GM21825 (cell line): Measurements from ENCODE around the gene SIX5.
"Not testable (repeated sequence)": the region's sequence is repeated elsewhere in the genome, so short reads cannot be mapped to it uniquely, and the experiment has no call there.

Experiments
- ATAC-seq: cut with Tn5 transposase; IDR thresholded peaks from one replicate; pipeline ENCODE4 v1.9.1; 2021; ENCODE audit warnings: mild to moderate bottlenecking, moderate library complexity; ENCODE audit not compliant: unreplicated experiment

The SIX5 gene

DNA sequence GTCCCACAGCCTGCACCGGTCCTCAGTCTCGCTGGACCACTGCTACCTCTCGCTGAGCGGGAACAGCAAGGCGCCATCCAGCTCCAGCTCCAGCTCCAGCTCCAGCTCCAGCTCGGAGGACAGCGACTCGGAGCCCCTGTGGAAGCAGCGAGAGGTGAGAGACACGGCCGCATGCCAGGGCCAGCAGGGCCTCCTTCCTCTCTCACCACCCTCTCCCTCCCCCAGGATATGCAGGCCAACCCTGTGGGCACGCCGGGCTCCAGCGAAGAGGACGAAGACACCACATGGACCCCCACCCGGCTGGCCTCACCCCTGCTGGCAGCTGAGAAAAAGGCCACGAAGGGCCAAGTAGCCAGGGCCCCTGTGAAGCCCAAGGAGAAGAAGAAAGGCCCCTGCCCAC lies 7.3 kb downstream of the SIX5 start:
- no peak for ATAC-seq

DNA sequence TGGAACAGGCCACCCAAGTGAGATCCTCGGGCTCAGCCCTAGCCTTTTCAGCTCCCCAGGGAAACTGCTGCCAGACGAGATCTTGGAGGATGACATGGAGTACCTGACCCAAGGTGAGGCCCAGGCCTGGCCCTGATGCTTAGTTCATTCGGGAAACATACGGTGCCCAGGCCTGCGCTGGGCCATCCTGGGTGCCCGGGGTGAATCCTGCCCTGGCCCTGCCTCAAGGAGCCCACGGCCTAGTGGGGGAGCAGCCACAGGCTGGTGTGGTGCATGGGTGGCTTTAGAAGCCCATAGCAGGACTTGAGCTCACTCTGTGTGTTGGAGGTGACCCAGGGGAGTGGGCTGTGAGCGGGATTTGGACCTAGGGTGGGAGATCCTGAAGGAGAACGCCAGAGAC lies 10.1 kb downstream of the SIX5 start:
- ATAC-seq, result no peak

DNA sequence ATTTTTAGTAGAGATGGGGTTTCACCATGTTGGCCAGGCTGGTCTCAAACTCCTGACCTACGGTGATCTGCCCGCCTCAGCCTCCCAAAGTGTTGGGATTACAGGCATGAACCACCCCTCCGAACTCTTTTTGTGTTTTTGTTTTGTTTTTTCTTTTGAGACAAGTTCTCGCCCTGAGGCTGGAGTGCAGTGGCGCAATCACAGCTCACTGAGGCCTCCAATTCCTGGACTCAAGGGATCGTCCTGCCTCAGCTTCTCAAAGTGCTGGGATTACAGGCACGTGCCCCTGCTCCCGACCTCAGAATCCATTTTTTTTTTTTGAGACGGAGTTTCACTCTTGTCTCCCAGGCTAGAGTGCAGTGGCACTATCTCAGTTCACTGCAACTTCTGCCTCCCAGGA lies 11.4 kb downstream of the SIX5 start:
- no peak for ATAC-seq

DNA sequence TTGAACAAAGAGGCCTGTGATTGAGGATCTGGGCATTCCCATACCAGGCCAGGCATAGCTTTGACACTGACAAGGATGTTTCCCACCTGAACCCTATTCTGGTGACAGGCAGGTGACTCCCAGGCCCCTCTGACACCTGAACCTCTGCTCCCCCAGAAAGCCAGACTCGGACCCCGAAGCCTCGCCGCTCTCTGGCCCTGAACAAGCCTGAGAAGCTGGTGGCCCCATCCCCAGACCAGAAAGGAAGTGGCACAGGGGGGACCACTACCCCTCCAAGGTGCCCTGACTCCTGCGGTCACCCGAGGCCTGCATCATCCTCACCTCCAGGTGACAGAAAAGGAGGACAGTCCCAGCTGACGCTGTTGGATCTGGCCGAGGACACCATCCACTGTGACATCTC lies 14.7 kb downstream of the SIX5 start:
- ATAC-seq, result no peak

DNA sequence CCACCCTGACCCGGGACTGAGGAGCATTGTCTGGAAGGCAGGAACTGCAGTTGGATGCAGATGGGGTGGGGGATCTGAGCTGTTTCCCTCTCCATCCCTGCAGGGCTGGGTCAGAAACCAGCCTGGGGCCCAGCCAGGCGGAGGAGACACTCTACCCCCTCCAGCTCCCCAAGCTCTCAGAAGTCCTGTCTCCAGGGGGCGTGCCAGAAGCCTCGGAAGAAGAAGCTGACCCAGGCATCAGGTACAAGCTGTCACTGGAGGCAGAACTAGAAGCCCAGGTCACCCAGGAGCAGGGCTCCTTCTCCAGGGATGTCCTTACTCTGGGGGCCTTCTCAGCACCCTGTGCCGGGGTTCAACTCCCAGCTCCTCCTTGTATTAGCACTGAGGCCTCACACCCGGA lies 15.5 kb downstream of the SIX5 start:
- no peak for ATAC-seq

DNA sequence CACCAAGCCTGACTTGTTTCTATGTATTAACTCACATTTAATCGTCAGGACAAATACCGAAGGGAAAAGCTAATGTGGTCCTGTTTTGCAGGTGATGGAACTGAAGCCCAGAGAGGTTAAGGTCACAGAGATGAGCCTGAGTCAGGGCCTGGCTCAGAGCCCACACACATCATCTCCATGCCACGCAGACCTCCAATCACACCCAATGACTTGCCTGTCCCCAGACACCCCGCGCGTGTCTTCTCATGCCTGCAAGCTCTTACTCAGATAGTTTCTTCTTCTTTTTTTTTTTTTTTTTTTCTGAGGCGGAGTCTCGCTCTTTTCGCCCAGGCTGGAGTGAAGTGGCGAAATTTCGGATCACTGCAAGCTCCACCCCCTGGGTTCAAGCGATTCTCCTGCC lies 16.4 kb downstream of the SIX5 start:
- no peak for ATAC-seq

DNA sequence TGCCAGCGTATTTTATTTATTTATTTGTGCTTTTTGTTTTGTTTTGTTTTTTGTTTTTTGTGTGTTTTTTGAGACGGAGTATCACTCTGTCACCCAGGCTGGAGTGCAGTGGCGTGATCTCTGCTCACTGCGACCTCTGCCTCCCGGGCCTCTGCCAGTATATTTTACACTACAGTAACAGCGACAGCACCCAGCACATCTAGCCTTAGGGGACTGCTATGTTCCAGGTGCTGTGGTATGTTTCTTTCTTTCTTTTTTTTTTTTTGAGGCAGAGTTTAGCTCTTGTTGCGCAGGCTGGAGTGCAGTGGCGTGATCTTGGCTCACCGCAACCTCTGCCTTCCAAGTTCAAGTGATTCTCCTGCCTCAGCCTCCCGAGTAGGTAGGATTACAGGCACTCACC lies 17.6 kb downstream of the SIX5 start:
- not testable (repeated sequence) for ATAC-seq

DNA sequence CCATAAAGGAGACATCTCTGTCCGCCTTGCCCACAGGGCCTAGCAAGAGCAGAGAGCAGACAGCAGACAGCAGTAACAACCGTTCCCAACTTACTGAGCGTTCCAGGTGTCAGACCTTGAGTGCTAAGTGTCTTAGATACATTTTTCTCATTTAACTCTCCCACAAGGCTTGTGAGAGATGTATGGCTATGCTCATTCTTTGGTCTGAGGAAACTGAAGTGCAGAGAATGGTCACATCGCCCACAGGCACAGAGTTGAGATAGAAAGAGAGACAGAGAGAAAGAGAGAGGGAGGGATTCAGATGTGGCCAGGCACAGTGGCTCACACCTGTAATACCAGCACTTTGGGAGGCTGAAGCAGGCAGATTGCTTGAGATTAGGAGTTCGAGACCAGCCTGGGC lies 21.5 kb downstream of the SIX5 start:
- ATAC-seq, result no peak

DNA sequence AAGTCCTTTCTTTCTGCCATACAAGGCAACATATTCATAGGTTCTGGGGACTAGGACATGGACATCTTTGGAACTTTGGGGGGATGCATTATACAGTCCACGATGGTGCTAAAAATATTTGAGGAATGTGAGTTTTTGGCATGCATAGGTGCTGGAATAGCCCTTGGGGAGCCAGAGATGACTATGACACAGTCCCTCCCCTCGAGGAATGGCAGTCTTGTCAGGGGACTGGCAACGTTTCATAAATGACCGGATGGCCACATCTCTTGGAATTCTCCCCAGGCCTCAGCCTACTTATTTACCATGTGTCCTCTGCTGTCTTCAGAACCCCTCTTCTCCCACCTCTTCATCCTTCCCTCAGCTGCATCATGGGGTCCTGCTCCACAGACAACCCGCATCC lies 22.2 kb downstream of the SIX5 start:
- no peak for ATAC-seq

DNA sequence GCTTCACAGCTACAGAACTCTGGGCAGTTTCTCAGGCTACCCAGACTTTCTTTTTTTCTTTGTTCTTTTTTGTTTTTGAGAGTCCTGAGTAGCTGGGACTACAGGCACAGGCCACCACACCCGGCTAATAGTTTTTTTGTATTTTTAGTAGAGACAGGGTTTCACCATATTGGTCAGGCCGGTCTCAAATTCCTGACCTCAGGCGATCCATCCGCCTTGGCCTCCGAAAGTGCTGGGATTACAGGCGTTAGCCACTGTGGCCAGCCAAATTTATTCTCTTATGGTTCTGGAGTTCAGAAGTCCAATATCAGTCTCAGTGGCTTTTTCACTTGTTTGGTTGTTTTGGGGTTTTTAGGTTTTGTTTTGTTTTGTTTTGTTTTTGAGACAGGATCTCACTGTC lies 23.4 kb downstream of the SIX5 start:
- ATAC-seq, result no peak

DNA sequence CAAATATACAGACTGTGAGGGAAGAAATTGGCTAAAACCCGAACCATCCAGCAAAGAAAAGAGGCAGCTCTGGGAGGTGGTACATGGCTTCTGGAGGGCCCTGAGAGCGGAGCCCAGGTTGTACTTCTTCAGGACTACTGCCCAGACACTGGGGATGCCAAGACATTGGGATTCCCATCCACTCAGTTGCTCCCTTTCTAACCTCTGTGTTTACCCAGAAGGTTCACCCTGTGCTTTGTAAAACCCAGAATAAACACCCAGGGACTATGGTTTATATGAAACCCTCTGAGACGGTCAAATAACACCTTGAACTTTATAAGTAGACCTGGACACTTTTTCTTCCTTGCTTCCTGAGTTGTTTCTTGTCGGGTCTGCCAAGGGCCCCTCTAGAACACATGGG lies 26.1 kb downstream of the SIX5 start:
- ATAC-seq, result no peak

DNA sequence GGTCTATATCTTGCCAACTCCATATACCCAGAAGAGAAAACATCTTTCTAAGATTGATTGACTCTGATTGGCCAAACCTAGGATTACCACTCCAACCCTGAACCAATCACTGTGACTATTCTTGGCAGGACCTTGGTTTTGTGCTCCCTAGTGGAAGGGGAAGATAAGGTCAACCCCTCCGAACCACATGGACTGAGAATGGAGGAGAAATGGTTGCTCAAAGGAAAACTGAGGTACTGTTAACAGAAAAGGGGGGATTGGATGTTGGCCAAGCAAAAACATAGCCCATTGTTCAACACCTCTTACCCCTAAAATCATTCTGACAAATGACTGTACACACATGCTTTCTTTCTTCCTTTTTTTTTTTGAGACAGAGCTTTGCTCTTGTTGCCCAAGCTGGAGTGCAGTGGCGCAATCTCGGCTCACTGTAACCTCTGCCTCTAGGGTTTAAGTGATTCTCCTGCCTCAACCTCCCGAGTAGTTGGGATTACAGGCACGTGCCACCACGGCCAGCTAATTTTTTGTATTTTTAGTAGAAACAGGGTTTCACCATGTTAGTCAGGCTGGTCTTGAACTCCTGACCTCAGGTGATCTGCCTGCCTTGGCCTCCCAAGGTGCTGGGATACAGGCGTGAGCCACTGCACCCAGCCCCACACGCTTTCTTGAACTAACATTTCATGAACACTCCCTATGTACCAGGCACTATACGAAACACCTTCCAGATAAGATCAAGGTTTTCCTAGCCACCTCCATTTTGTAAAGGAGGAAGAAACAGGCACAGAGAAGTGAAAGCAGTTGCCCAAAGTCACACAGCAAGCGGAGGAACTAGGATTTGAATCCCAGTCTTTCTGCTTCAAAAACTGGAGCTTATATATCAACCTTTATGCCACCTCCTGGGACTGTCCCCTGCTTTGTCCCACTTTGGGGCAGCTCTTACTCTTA lies 29.3 kb downstream of the SIX5 start:
- no peak for ATAC-seq

DNA sequence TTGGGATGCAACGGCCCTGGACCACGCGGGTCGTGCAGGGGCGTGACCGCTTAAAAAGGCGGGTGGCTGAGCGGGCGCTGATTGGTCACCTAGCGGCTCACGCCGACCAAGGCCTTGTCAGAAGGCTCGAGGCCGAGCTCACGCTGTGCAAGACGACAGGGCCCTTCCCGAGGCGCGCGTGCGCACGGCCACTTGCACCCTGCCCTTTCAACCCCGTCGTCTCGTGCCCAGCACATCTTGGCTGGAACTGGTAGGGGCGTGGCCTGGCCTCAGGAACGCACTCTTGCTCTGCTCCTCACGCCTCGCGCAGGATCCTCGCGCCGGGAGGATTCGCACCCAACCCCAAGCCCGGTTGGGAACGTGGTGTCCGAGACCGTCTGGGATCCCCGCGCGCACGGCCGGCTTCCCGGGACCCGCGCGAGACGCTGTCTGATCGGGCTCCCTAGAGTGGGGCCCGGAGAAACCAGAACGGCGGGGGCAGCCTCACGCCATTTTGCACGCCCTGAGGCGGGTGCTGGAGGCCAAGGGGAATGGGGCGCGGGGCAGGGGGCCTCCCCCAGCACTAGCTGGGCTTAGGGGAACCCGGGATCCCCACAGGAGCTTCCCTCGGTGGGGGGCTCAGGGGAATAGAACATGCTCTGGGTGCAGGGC lies 35.8 kb downstream of the SIX5 start, which contains the start of gene MEIOSIN:
Gene MEIOSIN (plus strand): TSS at position 280 of the 651 bp plus-strand sequence. CDS start 1,938 bp downstream, outside the sequence.
- ATAC-seq, result no peak

DNA sequence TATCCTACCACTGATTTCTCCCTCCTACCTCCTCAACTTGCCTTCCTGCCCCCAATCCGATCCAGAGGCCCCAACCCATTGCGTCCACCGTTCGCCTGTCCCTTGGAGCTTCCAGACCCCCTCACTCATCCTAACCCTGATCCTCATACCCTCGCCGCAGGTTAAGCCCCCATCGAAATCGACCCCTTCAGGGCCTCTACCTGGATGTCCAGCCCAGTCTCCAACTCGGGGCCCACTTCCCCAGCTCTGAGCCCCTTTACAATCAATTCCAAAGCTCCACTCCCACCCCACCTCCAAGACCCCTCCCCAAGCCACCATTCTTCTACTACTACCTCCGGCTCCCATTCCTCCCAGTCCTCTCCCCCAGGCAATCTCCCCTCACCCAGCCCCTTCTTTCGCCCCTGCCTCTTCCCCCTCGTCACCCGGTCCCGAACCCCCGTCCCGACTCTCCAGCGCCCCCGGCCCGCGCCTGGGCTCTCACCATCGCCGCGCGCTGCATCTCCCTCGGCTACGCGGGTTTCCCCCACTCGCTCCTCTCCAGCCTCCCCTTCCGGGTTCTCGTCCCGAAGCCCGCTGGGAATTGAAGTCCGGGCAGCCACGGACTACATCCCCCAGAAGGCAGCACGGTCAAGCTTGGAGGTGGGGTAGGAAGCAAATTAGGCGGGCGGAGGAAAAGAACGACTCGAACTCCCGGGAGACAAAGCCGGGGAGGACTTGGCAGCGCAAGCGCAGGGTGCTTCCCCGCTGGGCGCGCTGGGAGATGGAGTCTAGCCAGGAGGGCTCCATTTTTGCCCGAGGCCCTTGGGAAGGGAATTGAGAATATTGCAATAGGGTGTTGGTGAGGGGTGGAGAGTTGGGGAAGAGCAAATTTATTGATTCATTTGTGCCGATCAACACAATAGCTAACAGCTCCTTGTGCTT lies 38.4 kb downstream of the SIX5 start, which contains the start of gene FBXO46:
Gene FBXO46 (minus strand): TSS at position 529 of the 921 bp plus-strand sequence. CDS start 17,401 bp downstream, outside the sequence.
- peak; percentile 90 for ATAC-seq

DNA sequence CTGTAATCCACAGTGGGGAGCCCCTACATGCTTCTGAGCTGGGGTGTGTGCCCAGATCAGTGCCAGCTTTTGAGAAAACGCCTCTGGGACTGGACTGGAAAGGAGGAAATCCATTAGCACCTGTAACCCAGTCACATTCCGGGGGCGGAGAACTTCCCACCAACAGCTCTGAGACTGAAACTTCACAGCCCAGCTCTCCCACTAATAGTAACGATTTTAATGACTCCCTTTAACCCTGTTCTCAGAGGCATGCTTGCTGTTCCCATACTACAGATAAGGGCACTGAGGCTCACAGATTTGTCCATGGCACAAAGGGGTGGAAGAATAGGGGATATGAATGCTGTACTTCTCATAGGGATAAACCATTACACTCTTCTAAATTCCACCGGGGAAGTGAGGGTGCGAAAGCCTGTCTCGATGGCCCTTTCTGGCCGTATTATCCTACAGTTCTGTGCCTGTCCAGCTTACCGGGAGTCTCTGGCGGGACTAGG lies 39.2 kb downstream of the SIX5 start:
- no peak for ATAC-seq

DNA sequence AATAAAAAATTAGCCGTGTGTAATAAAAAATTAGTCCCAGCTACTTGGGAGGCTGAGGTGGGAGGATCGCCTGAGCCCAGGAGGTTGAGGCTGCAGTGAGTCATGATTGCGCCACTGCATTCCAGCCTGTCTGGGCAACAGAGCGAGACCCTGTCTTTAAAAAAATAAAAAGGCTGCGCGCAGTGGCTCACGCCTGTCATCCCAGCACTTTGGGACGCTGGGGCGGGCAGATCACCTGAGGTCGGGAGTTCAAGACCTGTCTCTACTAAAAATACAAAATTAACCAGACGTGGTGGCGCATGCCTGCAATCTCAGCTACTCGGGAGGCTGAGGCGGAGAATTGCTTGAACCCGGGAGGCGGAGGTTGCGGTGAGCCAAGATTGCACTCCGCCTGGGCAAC lies 40.4 kb downstream of the SIX5 start:
- not testable (repeated sequence) for ATAC-seq

DNA sequence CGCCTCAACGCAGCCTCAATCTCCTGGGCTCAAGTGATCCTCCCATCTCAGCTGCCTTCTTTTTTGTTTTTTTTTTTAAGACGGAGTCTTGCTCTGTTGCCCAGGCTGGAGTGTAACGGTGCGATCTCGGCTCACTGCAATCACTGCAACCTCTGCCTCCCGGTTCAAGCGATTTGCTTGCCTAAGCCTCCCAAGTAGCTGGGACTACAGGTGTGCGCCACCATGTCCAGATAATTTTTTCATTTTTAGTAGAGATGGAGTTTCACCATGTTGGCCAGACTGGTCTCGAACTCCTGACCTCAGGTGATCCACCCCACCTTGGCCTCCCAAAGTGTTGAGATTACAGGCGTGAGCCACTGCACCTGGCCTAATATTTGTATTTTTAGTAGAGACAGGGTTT lies 49.0 kb downstream of the SIX5 start:
- ATAC-seq, result not testable (repeated sequence)

DNA sequence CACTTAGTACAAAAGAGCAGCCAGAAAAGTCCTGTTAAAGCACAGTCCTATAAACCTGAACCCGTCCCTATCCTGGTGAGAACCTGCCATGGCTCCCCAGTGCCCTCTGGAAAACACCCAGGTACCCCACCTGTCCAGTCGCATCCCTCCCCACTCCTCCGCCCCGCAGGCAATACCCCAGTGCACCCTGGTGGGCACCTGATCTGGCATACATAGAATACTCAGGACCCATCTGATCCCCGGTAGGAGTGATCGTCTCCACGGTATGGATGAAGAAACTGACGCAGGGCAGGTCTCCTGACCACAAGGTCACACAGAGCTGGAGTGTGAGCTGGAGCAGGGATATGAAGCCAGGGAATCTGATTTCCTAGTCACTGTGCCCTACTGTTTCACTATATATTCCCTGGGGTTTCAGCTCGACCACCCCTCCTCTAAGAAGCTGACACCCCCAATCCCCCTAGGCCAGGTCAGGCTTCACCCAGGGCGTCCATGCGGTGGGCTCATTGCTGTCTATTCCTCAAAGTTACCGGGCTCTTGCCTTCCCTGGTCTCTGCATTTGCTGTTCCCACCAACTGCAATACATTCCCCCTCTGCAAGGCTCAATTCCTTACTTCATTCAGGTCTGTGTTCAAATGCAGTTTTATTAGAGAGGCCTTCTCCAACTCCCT lies 50.9 kb downstream of the SIX5 start:
- ATAC-seq, result no peak

DNA sequence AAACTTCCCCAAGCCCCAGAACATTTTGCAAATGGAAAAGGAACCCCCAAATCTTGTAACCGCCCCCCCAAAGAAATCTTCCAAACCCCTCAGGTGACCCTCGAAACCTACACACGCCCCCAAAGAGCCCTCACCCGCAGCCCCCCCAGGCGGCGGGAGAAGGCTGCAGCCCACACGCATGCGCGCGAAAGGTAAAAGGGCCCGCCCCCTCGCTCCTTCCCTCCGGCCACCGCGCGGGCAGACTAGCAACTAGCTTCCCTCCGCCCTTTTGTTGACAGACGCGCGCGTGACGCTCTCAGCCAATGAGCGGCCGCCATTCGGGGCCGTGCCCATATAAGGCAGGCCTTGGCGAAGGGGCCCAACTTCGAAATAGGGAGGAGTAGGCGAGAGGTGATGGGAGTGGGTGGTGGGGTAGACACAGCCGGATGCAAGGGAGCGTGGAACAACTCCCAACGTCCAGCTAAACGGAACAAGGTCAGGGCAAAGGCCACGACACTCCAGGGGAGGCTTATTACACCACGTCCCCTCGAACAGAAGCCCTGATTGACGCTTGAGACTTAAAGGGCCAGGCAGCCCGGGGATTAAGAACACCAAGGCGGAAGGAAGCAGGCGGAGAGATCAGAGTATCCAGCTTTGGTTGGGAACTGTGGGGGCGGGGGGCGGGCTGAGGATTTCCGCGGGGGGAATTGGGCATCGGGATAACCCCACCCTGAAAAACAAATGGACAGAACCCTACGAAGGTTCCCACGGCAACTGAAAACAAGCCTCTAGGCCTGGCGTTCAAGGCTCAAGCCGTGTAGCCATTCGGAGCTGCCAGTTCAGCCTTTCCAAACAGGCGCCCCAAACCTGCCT lies 51.7 kb downstream of the SIX5 start:
- peak; percentile 92 for ATAC-seq
